BLaER1 treated with 17β-estradiol and CSF1 and Interleukin-3, amounts not matched to agents 10 nM and 100 nM (cell line): ENCODE measurements around the gene ZDHHC9.

Source experiments
- H3K27ac ChIP-seq, 11 experiments: shearing (Covaris generic); formaldehyde crosslinking; 2 replicates each; pipeline ENCODE4 v1.8.1; 2022
- H3K27me3 ChIP-seq, 11 experiments: shearing (Covaris generic); formaldehyde crosslinking; 2 replicates each; pipeline ENCODE4 v1.8.1; 2022
- H3K36me3 ChIP-seq, 11 experiments: shearing (Covaris generic); formaldehyde crosslinking; 2 replicates each; pipeline ENCODE4 v1.8.1; 2022
- H3K4me1 ChIP-seq, 10 experiments: shearing (Covaris generic); formaldehyde crosslinking; 2 replicates each; pipeline ENCODE4 v1.8.1; 2022
- H3K4me2 ChIP-seq, 11 experiments: shearing (Covaris generic); formaldehyde crosslinking; 2 replicates each; pipeline ENCODE4 v1.8.1; 2022
- H3K4me3 ChIP-seq, 10 experiments: shearing (Covaris generic); formaldehyde crosslinking; 2 replicates each; pipeline ENCODE4 v1.8.1; 2022
- H3K9ac ChIP-seq, 11 experiments: shearing (Covaris generic); formaldehyde crosslinking; 2 replicates each; pipeline ENCODE4 v1.8.1; 2022
- H3K9me3 ChIP-seq, 11 experiments: shearing (Covaris generic); formaldehyde crosslinking; replicated peaks in 1 of 11; 2 replicates each; pipeline ENCODE4 v1.8.1; 2022
- H4K20me1 ChIP-seq, 11 experiments: shearing (Covaris generic); formaldehyde crosslinking; 2 replicates each; pipeline ENCODE4 v1.8.1; 2022
- Cebpa-rat ChIP-seq, 11 experiments: shearing (Covaris generic); IDR thresholded peaks; 2 replicates each; pipeline ENCODE4 v1.8.1; 2022

ZDHHC9 gene

DNA sequence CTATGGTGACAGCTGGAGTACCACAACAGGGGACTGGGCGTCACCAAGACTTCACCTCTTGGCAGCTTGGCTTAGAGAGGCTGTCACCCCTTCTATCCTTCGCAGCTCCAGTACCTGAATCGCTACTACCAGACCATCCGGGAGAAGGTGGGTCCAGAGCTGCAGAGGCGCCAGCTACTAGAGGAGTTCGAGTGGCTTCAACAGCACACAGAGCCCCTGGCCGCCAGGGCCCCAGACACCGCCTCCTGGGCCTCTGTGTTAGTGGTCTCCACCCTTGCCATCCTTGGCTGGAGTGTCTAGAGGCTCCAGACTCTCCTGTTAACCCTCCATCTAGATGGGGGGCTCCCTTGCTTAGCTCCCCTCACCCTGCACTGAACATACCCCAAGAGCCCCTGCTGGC lies 75.5 kb downstream of the ZDHHC9 start:
- Histone ChIP-seq H3K4me3 (no peak overlapping the region), H3K9me3 (no peaks in the 10 kb centered on the region), H3K27ac (peak overlapping the region in 8 of 11 experiments; percentile 46 to 93 (median 68); a peak in 12 of 22 replicates), H3K9ac (peak overlapping the region in 1 of 11 experiments; percentile 41; a peak in 1 of 22 replicates), H4K20me1 (no peaks in the 10 kb centered on the region), H3K4me1 (peaks cover 62 to 87% (median 76%) of the 10 kb centered on the region in 10 experiments), H3K4me2 (peak overlapping the region in 10 of 11 experiments; percentile 33 to 98 (median 64); a peak in 17 of 22 replicates), H3K27me3 (peaks cover 66 to 100% (median 87%) of the 10 kb centered on the region in 11 experiments), H3K36me3 (no peaks in the 10 kb centered on the region)
- TF ChIP-seq Cebpa-rat (IDR thresholded peaks at IDR 0.05), result no peak

DNA sequence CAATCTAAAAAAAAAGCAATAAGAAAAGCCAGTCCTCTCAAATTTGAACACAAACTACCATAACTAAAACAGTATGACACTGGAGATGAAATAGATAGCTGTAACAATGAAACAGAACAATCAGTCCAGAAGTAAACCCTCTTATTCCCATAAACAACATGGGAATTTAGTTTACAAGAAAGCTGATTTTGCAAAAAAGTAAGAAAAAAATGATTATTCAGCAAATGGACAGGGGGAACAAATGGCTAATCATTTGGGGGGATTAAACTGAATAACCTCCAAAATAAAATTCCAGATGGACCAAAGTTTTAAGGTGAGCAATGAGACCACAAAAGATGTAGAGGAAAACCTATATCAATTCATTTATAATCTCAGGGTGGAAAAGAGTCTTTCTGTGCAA lies 80.0 kb downstream of the ZDHHC9 start:
- Histone ChIP-seq H4K20me1 (no peaks in the 10 kb centered on the region; a peak in 1 of 22 replicates), H3K4me2 (0 out of 22 replicates have a peak overlapping the region, but pooled peaks of 2 of the 11 experiments have one; percentile 11 to 22), H3K4me3 (no peak overlapping the region), H3K9ac (no peak overlapping the region), H3K27me3 (peaks cover 48 to 100% (median 84%) of the 10 kb centered on the region in 11 experiments), H3K9me3 (no peaks in the 10 kb centered on the region), H3K4me1 (peaks cover 54 to 82% (median 65%) of the 10 kb centered on the region in 10 experiments), H3K27ac (no peak overlapping the region), H3K36me3 (no peaks in the 10 kb centered on the region)
- TF ChIP-seq Cebpa-rat (IDR thresholded peaks at IDR 0.05), result no peak

- no peak overlapping the region for H3K9ac ChIP-seq
- H3K36me3 ChIP-seq, result no peaks in the 10 kb centered on the region
- H3K27me3 ChIP-seq, result peaks cover 53 to 99% (median 88%) of the 10 kb centered on the region in 11 experiments
- H4K20me1 ChIP-seq, result no peaks in the 10 kb centered on the region; a peak in 1 of 22 replicates
- no peak for TF ChIP-seq Cebpa-rat (IDR thresholded peaks at IDR 0.05)
- peak overlapping the region in 3 of 11 experiments; percentile 4 to 31 (median 14); a peak in 1 of 22 replicates for H3K4me2 ChIP-seq
- H3K9me3 ChIP-seq, result no peaks in the 10 kb centered on the region
- H3K4me3 ChIP-seq, result no peak overlapping the region
- peaks cover 54 to 82% (median 65%) of the 10 kb centered on the region in 10 experiments for H3K4me1 ChIP-seq
- H3K27ac ChIP-seq, result no peak overlapping the region
Observed at GRCh38 chrX:129762448-129762847, 81.2 kb downstream of the ZDHHC9 start.

- H3K4me3 ChIP-seq, result no peak overlapping the region
- H3K27me3 ChIP-seq, result peaks cover 54 to 99% (median 90%) of the 10 kb centered on the region in 11 experiments
- H3K4me2 ChIP-seq, result peak overlapping the region in 2 of 11 experiments; percentile 69 to 81; a peak in 4 of 22 replicates
- H3K4me1 ChIP-seq, result peaks cover 58 to 85% (median 67%) of the 10 kb centered on the region in 10 experiments
- H3K27ac ChIP-seq, result no peak overlapping the region
- H3K36me3 ChIP-seq, result no peaks in the 10 kb centered on the region
- H3K9me3 ChIP-seq, result no peaks in the 10 kb centered on the region
- no peak overlapping the region for H3K9ac ChIP-seq
- no peaks in the 10 kb centered on the region; a peak in 1 of 22 replicates for H4K20me1 ChIP-seq
- TF ChIP-seq Cebpa-rat (IDR thresholded peaks at IDR 0.05), result no peak
Observed at GRCh38 chrX:129761596-129761995, 82.1 kb downstream of the ZDHHC9 start.

DNA sequence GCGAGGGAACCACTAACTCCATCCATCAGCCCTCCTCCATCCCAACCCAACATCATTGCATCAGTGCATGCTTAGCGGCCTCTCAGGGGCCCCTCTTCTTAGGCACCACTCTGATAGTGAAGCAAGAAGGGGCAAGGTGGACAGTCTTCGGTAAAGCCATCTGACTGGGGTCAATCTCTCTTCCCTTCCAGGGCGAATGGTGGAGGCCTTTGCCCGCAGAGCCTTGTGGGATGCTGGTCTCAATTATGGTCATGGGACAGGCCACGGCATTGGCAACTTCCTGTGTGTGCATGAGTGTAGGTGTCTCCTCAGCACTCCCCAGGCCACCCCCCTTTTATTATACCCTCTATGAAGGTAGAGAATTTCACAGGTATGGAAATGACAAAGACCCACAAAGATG lies 82.7 kb downstream of the ZDHHC9 start:
- Histone ChIP-seq H3K27ac (peak overlapping the region in 4 of 11 experiments; percentile 64 to 76 (median 74); a peak in 7 of 22 replicates), H3K27me3 (peaks cover 61 to 99% (median 92%) of the 10 kb centered on the region in 11 experiments), H3K9me3 (no peaks in the 10 kb centered on the region), H4K20me1 (no peaks in the 10 kb centered on the region; a peak in 1 of 22 replicates), H3K4me3 (no peak overlapping the region), H3K9ac (0 out of 22 replicates have a peak overlapping the region, but pooled peaks of 1 of the 11 experiments have one; percentile 42), H3K4me2 (peak overlapping the region in 7 of 11 experiments; percentile 52 to 85 (median 76); a peak in 9 of 22 replicates), H3K4me1 (peaks cover 64 to 92% (median 73%) of the 10 kb centered on the region in 10 experiments), H3K36me3 (no peaks in the 10 kb centered on the region)
- no peak for TF ChIP-seq Cebpa-rat (IDR thresholded peaks at IDR 0.05)

- peak overlapping the region; percentile 52 to 85 (median 76) for H3K4me2 ChIP-seq
- no peaks in the 10 kb centered on the region for H3K36me3 ChIP-seq
- H3K27ac ChIP-seq, result peak overlapping the region; percentile 41 to 76 (median 64); a peak in 21 of 22 replicates
- H3K9me3 ChIP-seq, result no peaks in the 10 kb centered on the region
- no peak overlapping the region for H3K4me3 ChIP-seq
- H3K27me3 ChIP-seq, result peaks cover 63 to 99% (median 92%) of the 10 kb centered on the region in 11 experiments
- H4K20me1 ChIP-seq, result no peaks in the 10 kb centered on the region; a peak in 1 of 22 replicates
- H3K4me1 ChIP-seq, result peaks cover 70 to 98% (median 79%) of the 10 kb centered on the region in 10 experiments
- no peak for TF ChIP-seq Cebpa-rat (IDR thresholded peaks at IDR 0.05)
- H3K9ac ChIP-seq, result peak overlapping the region in 10 of 11 experiments; percentile 1 to 65 (median 54); a peak in 14 of 22 replicates
Observed at GRCh38 chrX:129760155-129760554, 83.5 kb downstream of the ZDHHC9 start.

DNA sequence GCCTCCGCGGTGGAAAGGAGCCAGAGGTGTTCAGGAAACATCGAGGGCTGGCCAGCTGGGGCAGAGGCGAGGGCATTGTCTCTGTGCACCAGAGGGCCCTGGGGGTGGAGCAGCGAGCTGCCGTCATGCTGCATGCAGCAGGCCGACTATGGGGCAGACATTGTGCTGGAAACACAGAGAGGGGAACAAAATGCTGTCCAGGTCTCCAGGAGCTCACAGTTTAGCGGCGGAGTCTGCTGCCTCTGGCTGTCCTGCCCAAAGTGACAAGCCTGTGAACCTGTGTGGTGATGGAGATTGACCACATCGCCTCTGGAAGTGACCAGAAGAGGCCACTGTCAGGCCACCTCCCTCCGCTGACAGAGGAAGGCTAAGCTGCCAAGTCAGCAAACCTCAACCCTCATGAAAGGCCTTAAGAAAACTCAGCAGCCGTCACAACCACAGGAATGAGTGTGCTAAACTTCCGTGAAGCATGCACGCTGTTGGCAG lies 84.1 kb downstream of the ZDHHC9 start:
- Histone ChIP-seq H3K36me3 (no peaks in the 10 kb centered on the region), H4K20me1 (no peaks in the 10 kb centered on the region; a peak in 2 of 22 replicates), H3K4me3 (no peak overlapping the region), H3K4me1 (peaks cover 70 to 98% (median 79%) of the 10 kb centered on the region in 10 experiments), H3K9me3 (no peaks in the 10 kb centered on the region), H3K27ac (peak overlapping the region; percentile 41 to 76 (median 64); a peak in 20 of 22 replicates), H3K4me2 (peak overlapping the region; percentile 61 to 85 (median 76)), H3K9ac (peak overlapping the region in 10 of 11 experiments; percentile 43 to 65 (median 56); a peak in 17 of 22 replicates), H3K27me3 (peaks cover 63 to 99% (median 92%) of the 10 kb centered on the region in 11 experiments)
- no peak for TF ChIP-seq Cebpa-rat (IDR thresholded peaks at IDR 0.05)

DNA sequence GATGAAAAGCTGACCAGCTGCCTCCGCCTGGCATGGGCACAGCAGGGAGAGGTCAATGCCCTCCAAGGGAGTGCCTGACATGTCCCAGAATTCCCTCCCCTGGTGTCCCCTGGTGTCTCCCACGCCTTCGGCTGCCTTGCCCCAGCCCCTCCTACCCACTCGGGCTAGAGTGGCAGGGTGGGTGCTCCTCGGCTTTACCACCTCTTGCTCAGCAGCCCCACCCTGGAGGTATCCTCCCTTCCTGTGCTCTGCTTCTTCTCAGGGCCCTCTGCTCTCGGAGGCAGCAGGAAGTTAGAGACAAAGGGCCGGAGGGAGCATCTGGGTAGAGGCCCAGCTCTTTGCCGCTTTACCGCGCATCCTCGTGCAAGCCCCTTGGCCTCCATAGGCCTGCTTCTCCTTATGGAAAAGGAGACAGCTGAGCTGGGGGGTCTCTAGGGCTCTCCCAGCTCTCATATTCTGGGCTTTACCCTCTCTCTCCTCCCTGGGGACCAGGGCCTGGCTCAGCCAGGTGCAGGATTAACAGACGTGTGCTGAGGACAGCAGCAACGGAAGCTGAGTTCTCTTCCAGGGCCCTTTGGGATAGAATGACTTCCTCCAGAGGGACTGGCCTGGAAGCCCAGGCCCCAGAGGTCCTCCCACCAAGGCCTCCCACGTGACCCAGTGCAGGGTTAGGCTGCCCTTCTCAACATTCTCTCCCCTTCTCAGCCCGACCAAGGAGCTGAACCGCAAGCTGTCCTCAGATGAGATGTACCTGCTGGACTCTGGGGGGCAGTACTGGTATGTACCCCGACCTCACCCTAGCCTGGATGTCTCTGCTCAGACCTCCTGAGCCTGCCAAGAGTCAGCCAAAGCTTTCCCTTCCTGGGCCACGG lies 87.7 kb downstream of the ZDHHC9 start:
- Histone ChIP-seq H3K4me2 (peak overlapping the region; percentile 65 to 85 (median 81)), H3K27me3 (peaks cover 43 to 94% (median 84%) of the 10 kb centered on the region in 11 experiments), H3K4me1 (peaks cover 67 to 73% (median 70%) of the 10 kb centered on the region in 10 experiments), H4K20me1 (no peaks in the 10 kb centered on the region; a peak in 2 of 22 replicates), H3K27ac (peak overlapping the region in 10 of 11 experiments; percentile 37 to 78 (median 75); a peak in 21 of 22 replicates), H3K9me3 (no peaks in the 10 kb centered on the region), H3K36me3 (no peaks in the 10 kb centered on the region), H3K4me3 (peak overlapping the region in 7 of 10 experiments; percentile 12 to 37 (median 33); a peak in 9 of 20 replicates), H3K9ac (peak overlapping the region; percentile 25 to 70 (median 61); a peak in 20 of 22 replicates)
- TF ChIP-seq Cebpa-rat (IDR thresholded peaks at IDR 0.05), result no peak
